Neuronal stem cell (in vitro differentiated cells): Measurements from ENCODE around the gene CRHR1.
A peak's percentile ranks its signal among the peaks of the same experiment; 100 is the strongest.

Source experiments
- DNase-seq: peaks from one replicate; pipeline ENCODE4 v3.0.0-alpha.2; 2013; ENCODE audit warnings: low spot score
- H2AFZ ChIP-seq: one replicate; pipeline ENCODE4 v1.6.1; 2013; ENCODE audit warnings: mild to moderate bottlenecking, low read length, inconsistent platforms
- H2AK5ac ChIP-seq: 2 replicates; pipeline ENCODE4 v1.6.1; 2013; ENCODE audit warnings: low read depth, mild to moderate bottlenecking, inconsistent platforms, low read length, moderate library complexity, mixed read lengths
- H2BK120ac ChIP-seq: 2 replicates; pipeline ENCODE4 v1.6.1; 2013; ENCODE audit warnings: low read depth, mild to moderate bottlenecking, inconsistent platforms, low read length, moderate library complexity, mixed read lengths
- H2BK12ac ChIP-seq: one replicate; pipeline ENCODE4 v1.6.1; 2013; ENCODE audit warnings: low read length, inconsistent platforms
- H2BK15ac ChIP-seq: 2 replicates; pipeline ENCODE4 v1.6.1; 2013; ENCODE audit warnings: mild to moderate bottlenecking, low read length, inconsistent platforms, mixed read lengths
- H2BK5ac ChIP-seq: one replicate; pipeline ENCODE4 v1.6.1; 2013; ENCODE audit warnings: inconsistent platforms, mild to moderate bottlenecking, low read length, moderate library complexity
- H3K14ac ChIP-seq: one replicate; pipeline ENCODE4 v1.6.1; 2013; ENCODE audit warnings: low read length, inconsistent platforms
- H3K18ac ChIP-seq: 2 replicates; pipeline ENCODE4 v1.6.1; 2013; ENCODE audit warnings: low read length, inconsistent platforms
- H3K23ac ChIP-seq: 2 replicates; pipeline ENCODE4 v1.6.1; 2013; ENCODE audit warnings: low read depth, mild to moderate bottlenecking, mixed read lengths, low read length, inconsistent platforms; ENCODE audit not compliant: poor library complexity
- H3K27ac ChIP-seq: replicated peaks from 3 replicates; pipeline ENCODE4 v1.5.1; 2013; ENCODE audit warnings: low read length, inconsistent platforms
- H3K27me3 ChIP-seq, 3 experiments: 2 replicates each; pipeline ENCODE4 v1.6.1; 2013; ENCODE audit warnings: low read length in 3 of 3, mild to moderate bottlenecking in 2 of 3, inconsistent platforms in 1 of 3, low read depth in 1 of 3, mixed read lengths in 1 of 3, moderate library complexity in 1 of 3; ENCODE audit not compliant: control insufficient read depth in 3 of 3, insufficient read depth in 3 of 3
- H3K36me3 ChIP-seq, 2 donors: replicated peaks in 1 of 2; 2 replicates each; pipeline ENCODE4 v1.6.1; 2013; ENCODE audit warnings: low read length in 2 of 2; ENCODE audit not compliant: control insufficient read depth in 2 of 2, insufficient read depth in 2 of 2
- H3K4ac ChIP-seq: 2 replicates; pipeline ENCODE4 v1.6.1; 2013; ENCODE audit warnings: inconsistent platforms, mild to moderate bottlenecking, low read length, moderate library complexity
- H3K4me1 ChIP-seq, 2 donors: 1 replicate in 1 of 2; 2 replicates in 1 of 2; pipeline ENCODE4 v1.6.1; 2013; ENCODE audit warnings: low read length in 2 of 2, low read depth in 1 of 2; ENCODE audit not compliant: control insufficient read depth in 2 of 2, insufficient read depth in 1 of 2
- H3K4me2 ChIP-seq: one replicate; pipeline ENCODE4 v1.6.1; 2013; ENCODE audit warnings: mild to moderate bottlenecking, low read length, inconsistent platforms; ENCODE audit not compliant: insufficient read depth, poor library complexity, severe bottlenecking
- H3K4me3 ChIP-seq, 2 donors: 2 replicates each; pipeline ENCODE4 v1.5.1; 2013; ENCODE audit warnings: low read length in 2 of 2, mild to moderate bottlenecking in 2 of 2, inconsistent platforms in 1 of 2, moderate library complexity in 1 of 2
- H3K79me1 ChIP-seq: one replicate; pipeline ENCODE4 v1.6.1; 2013; ENCODE audit warnings: low read depth, mild to moderate bottlenecking, inconsistent platforms, low read length, moderate library complexity
- H3K9ac ChIP-seq: one replicate; pipeline ENCODE4 v1.6.1; 2013; ENCODE audit warnings: mild to moderate bottlenecking, low read depth, low read length, inconsistent platforms; ENCODE audit not compliant: poor library complexity
- H3K9me3 ChIP-seq, 2 donors: replicated peaks in 1 of 2; 2 replicates each; pipeline versions ENCODE3 to v1.6.1; 2013; ENCODE audit warnings: low read length in 2 of 2, mild to moderate bottlenecking in 2 of 2, inconsistent platforms in 1 of 2, low read depth in 1 of 2, mixed read lengths in 1 of 2, moderate library complexity in 1 of 2; ENCODE audit not compliant: control insufficient read depth in 2 of 2, insufficient read depth in 1 of 2
- H4K8ac ChIP-seq: one replicate; pipeline ENCODE4 v1.6.1; 2013; ENCODE audit warnings: low read depth, mild to moderate bottlenecking, inconsistent platforms, low read length, moderate library complexity
- H4K91ac ChIP-seq: one replicate; pipeline ENCODE4 v1.6.1; 2013; ENCODE audit warnings: low read length, low read depth, mild to moderate bottlenecking, inconsistent platforms; ENCODE audit not compliant: poor library complexity
- WGBS, 2 donors: extraction: QIAGEN DNeasy Blood & Tissue Kit; methylation state at CpG; one replicate each; pipeline ENCODE4 v1.1.7; 2013; ENCODE audit warnings: missing lambda C conversion rate in 2 of 2, mixed read lengths in 1 of 2; ENCODE audit not compliant: insufficient read length in 2 of 2, insufficient replicate concordance in 1 of 2; ENCODE audit errors: extremely low coverage in 2 of 2; 5-methylcytosine and 5-hydroxymethylcytosine counted together

Gene CRHR1

DNA sequence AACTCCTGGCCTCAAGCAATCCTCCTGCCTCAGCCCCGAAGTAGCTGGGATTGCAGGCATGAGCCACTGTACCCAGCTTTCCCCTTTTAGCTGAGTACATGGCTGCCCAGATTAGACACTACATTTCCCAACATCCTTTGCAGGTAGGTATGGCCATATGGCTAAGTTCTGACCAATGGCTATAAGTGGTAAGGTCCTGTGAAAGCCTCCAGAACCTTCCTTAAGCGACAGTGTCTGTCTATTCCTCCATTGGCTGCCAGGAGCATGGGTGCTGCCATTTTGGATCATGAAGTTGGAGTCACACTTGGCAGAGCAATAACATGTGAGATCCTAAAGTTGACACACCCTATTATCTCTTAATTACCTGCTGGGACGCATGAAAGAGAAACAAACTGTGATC lies 24.4 kb upstream of the CRHR1 start:
- H4K91ac ChIP-seq = no peak overlapping the region
- H3K27me3 ChIP-seq = peaks cover 0 to 15% (median 0%) of the 10 kb centered on the region in 3 experiments
- no peak overlapping the region for H2BK5ac ChIP-seq
- no peaks in the 10 kb centered on the region for H3K4me1 ChIP-seq
- no peak overlapping the region for H3K23ac ChIP-seq
- no peak overlapping the region for H2BK12ac ChIP-seq
- H3K18ac ChIP-seq = no peak overlapping the region
- no peak overlapping the region for H2AFZ ChIP-seq
- no peak overlapping the region for H3K9ac ChIP-seq
- no peak overlapping the region for H3K14ac ChIP-seq
- H3K4me3 ChIP-seq = no peak overlapping the region
- H3K79me1 ChIP-seq = no peaks in the 10 kb centered on the region
- no peak overlapping the region for H2BK15ac ChIP-seq
- H3K4ac ChIP-seq = no peak overlapping the region
- H3K9me3 ChIP-seq = no peaks in the 10 kb centered on the region
- H2BK120ac ChIP-seq = no peak overlapping the region
- H4K8ac ChIP-seq = no peak overlapping the region
- no peak for DNase-seq
- no peak overlapping the region for H3K27ac ChIP-seq
- H2AK5ac ChIP-seq = no peak overlapping the region
- WGBS, 2 donors = no CpG with 5 or more reads among the region's 3 CpGs
- no peak overlapping the region for H3K4me2 ChIP-seq
- H3K36me3 ChIP-seq = no peaks in the 10 kb centered on the region

DNA sequence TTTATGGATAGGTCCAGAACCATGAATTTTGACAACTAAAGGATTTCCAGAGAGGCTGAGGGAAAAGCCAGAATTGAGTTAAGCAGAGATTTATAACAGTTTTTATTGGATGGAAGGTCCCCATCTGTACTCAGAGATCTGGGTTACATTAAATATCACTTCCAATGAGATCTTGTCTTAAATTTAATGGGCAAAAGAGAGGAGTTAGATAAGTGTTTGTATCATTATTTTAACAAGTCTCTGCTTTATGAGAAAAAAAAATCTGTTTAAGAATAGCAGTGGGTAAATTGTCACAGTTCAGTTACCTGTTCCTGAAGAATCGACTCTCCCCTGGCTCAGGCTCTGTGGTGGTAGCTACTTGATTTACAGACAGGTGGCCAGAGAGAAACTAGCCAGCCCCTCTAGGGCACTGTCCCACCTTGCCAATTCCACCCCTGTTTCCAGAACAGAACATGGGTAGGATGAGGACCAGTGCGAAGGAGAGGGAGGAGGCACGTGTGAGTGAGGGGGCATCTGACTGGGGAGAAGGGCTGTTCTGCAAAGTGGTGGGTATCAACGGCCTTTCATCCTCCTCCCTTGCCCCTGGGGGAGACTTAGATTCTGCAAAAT lies 22.1 kb upstream of the CRHR1 start:
- Histone ChIP-seq H2BK12ac (no peak overlapping the region), H4K8ac (no peak overlapping the region), H3K18ac (no peak overlapping the region), H3K9me3 (no peaks in the 10 kb centered on the region), H3K23ac (no peak overlapping the region), H3K4ac (no peak overlapping the region), H2AFZ (no peak overlapping the region), H3K79me1 (no peaks in the 10 kb centered on the region), H2BK120ac (no peak overlapping the region), H3K4me1 (no peaks in the 10 kb centered on the region), H4K91ac (no peak overlapping the region), H3K14ac (no peak overlapping the region), H2BK5ac (no peak overlapping the region), H2BK15ac (no peak overlapping the region), H3K4me3 (no peak overlapping the region), H3K27ac (no peak overlapping the region), H3K27me3 (peaks cover 0 to 12% (median 0%) of the 10 kb centered on the region in 3 experiments), H3K36me3 (no peaks in the 10 kb centered on the region), H2AK5ac (no peak overlapping the region), H3K9ac (no peak overlapping the region), H3K4me2 (no peak overlapping the region)
- DNase-seq = no peak
- WGBS, 2 donors = no CpG with 5 or more reads among the region's 4 CpGs

DNA sequence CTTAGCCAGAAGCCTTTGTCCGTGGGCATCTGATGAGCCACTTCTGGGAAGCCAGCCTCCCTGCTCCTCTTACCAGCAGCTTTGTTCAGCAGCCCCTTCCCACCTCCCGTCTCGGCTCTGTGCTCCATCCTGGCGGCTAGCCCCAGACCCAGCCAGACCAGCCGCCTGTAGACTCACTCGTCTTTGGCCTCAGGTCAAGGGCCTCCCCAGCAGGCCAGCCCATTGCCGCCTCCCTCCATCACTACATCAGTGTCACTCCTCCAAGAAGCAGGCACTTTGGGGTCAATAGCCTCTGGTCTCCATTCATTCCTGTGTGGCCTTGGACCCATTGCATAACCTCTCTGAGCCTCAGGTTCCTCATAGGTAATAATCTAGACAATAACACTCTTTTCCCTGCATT lies 20.9 kb upstream of the CRHR1 start:
- Histone ChIP-seq H2BK5ac (no peak overlapping the region), H2BK120ac (peak overlapping the region; percentile 21), H3K9me3 (no peaks in the 10 kb centered on the region), H3K4me2 (no peak overlapping the region), H3K23ac (no peak overlapping the region), H2AFZ (no peak overlapping the region), H3K79me1 (no peaks in the 10 kb centered on the region), H3K27ac (no peak overlapping the region), H3K18ac (no peak overlapping the region), H2BK12ac (no peak overlapping the region), H4K91ac (no peak overlapping the region), H3K4me3 (no peak overlapping the region), H2BK15ac (no peak overlapping the region), H3K4ac (no peak overlapping the region), H2AK5ac (no peak overlapping the region), H3K4me1 (peaks cover 0 to 2% of the 10 kb centered on the region in 2 donors), H3K9ac (no peak overlapping the region), H3K27me3 (peaks cover 0 to 17% (median 0%) of the 10 kb centered on the region in 3 experiments), H3K36me3 (no peaks in the 10 kb centered on the region), H3K14ac (no peak overlapping the region), H4K8ac (no peak overlapping the region)
- no CpG with 5 or more reads among the region's 7 CpGs for WGBS, 2 donors
- DNase-seq = no peak

DNA sequence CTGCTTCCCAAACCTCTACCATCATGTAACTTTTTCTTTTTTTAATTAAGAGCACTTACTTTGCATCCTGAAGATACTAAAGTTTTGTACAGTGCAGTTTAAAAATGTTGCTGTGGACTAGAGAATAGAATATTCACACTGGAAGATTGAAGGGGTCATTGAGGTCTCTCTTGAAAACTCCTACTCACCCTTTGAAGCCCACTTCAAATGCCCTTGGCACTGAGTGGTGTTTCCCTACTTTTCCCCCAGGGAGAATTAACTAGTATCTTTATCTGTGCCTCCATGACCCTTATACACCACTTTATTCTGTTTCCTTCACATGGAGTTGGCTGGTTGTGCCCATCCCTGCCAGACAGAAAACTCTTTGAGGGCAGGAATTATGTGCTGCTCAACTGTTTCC lies 19.6 kb upstream of the CRHR1 start:
- Histone ChIP-seq H3K9ac (no peak overlapping the region), H3K18ac (no peak overlapping the region), H3K36me3 (no peaks in the 10 kb centered on the region), H2AK5ac (no peak overlapping the region), H3K4me2 (no peak overlapping the region), H3K4ac (no peak overlapping the region), H2AFZ (no peak overlapping the region), H2BK12ac (no peak overlapping the region), H3K4me3 (no peak overlapping the region), H2BK120ac (no peak overlapping the region), H2BK15ac (no peak overlapping the region), H3K27ac (no peak overlapping the region), H3K14ac (no peak overlapping the region), H3K4me1 (peaks cover 0 to 8% of the 10 kb centered on the region in 2 donors), H3K27me3 (peaks cover 0 to 27% (median 0%) of the 10 kb centered on the region in 3 experiments), H4K8ac (no peak overlapping the region), H4K91ac (no peak overlapping the region), H3K9me3 (no peaks in the 10 kb centered on the region), H3K23ac (no peak overlapping the region), H2BK5ac (no peak overlapping the region), H3K79me1 (no peaks in the 10 kb centered on the region)
- no peak for DNase-seq
